NCI-H1436 treated with DMSO at 0.1 percent for 48 hours (cell line): ENCODE data around the gene CYP2A7.
"Not testable (repeated sequence)": the region's sequence is repeated elsewhere in the genome, so short reads cannot be mapped to it uniquely, and the experiment has no call there.

Experiments used
- DNase-seq: peaks from one replicate; lab custom pipeline; 2025; lab: John Stamatoyannopoulos, UW

The CYP2A7 gene

DNA sequence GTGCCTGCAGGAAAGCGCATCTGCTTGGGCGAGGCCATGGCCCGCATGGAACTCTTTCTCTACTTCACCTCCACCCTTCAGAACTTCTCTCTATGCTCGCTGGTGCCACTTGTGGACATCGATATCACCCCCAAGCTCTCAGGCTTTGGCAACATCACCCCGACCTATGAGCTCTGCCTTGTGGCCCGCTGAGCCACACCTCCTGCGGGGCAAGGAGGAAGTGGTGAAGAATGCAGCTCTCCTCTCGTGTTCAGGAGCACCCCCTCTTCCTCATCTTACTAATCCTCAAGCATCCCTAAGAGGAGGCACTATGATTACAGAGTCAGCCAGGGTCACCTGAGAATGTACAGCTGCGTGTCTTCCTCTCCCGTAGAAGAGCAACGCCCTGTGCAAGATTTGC is 17.9 kb upstream of the CYP2A7 start:
- DNase-seq: not testable (repeated sequence)

DNA sequence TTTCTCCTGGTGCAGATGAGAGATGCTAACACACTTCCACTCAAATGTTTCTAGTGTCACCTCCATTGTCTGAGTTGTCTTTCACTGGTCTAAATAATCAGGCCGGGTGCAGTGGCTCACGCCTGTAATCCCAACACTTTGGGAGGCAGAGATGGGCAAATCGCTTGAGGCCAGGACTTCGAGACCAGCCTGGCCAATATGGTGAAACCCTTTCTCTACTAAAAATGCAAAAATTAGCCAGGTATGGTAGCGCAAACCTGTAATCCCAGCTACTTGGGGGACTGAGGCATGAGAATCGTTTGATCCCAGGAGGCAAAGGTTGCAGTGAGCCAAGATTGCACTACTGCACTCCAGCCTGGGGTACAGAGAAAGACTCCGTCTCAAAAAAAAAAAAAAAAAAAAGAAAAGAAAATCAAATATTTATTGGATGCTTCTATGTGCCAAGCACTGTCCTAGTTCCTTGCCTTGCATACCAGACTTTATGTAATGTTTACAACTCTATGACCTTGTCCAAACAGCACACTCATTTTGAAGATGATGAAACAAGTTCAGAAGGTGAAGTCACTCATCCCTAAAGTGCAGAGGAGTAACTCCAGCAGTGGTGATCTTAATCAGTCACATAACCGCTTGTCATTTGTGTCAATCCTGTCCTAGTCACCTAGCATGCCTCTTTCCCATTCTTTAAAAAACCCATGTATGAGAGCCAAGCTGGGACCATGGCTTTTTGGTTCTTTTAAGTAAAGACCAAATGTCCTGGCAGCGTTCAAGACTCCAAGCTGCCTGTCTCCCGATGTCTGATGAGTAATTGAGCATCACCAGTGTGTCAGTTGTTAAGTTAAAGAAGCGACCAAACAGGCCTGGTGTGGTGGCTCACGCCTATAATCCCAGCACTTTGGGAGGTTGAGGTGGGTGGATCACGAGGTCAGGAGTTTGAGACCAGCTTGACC is 15.1 kb upstream of the CYP2A7 start:
- DNase-seq: not testable (repeated sequence)

DNA sequence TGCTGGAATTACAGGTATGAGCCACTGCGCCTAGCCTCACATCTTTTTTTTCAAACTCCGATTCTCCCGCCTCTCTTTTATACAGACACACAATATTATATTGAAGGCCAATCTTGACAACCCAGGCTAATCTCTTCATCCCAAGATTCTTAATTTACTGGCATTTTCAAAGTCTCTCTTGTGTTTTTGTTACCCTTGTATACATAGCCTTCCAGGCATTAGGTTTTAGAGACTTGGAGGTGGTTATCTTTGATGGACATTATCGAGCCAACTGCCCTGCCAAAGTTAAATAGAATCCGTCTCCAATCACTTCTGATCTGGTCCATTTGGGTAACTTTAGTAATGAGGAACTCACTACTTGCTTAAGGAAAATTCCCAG is 14.4 kb upstream of the CYP2A7 start:
- no peak for DNase-seq

DNA sequence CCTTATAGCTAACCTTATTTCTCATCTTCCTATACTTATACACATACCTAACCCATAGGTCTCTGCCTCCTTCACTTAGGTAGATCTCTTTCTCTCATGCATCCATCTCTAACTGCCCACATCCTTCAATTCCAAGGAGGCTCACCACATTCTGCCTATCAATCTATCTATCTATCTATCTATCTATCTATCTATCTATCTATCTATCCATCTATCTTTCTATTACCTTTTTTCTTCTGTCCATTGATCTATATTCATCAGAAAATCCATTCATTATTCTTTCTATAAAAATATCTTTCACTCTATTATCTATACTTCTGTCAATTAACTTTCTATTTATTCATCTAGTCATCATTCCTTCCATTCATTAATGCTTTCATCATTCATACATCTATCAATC is 11.1 kb upstream of the CYP2A7 start:
- DNase-seq: no peak

DNA sequence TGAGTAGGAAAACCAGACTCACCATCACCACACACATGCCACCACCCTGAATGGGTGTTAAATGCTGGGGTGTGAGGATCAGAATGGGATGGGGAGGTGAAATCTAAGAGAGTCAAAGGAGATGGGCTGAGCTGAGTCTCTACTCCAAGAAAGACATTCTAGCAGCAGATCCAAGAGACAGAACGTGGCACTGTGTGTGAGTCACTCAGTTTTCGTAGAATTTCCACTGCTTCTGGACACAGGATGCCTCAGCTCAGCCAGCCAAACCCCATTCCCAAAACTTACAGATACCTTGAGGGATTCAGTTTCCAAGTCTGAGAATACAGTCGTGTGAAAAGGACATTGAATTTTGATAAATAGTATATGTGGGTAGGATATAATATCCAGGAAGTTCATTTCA is 7.3 kb upstream of the CYP2A7 start:
- no peak for DNase-seq

DNA sequence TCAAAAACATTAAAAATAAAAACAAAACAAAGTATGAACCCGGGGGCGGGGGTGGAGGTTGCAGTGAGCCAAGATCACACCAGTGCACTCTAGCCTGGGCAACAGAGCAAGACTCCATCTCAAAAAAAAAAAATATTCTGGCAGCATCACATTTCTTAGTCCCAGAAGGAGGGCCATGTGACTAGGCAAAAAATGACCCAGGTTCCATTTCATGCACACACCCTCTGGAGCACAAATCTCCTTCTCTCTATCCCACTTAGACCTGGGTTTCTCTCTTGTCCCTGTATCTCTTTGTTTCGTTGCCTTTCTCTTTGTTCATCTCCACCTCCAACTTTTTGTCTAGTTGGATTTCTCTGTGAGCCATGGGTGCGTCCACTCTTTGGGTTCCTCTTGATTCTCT is 6.2 kb upstream of the CYP2A7 start:
- no peak for DNase-seq

DNA sequence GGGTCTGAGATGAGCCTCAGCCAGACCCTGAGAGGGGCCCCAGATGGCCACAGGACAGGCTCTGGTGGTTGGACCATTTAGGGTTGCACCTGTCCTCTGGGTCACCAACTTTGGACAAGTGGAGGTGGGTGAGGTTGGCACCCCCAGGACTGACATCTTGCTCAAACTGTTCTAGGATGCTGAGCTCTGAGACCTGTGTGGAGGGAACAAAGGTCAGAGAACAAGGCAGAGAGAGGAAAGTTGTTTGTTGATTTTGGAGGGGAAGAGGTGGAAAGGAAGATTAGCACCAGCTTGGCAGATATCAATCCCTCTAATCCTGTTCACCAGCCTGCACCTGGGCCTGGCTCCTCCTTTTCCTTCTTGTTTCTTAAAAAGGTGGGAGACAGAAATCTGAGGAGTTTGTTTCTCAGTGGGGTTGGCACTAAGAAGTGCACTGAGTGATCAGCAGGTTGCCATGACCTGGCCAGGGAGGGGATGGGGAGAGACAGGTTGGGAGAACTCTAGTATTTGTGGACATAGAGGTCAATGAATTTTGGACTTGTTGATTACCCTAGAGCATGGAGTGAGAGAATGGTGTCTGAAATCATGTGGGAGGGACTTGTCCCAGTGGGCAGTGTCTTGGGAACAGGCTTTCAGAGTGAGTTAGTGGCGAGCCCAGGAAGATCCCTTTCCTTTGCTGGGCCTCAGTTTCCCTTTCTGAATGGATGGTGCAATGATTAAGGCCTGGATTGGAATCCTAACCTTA is 2.3 kb upstream of the CYP2A7 start:
- not testable (repeated sequence) for DNase-seq

DNA sequence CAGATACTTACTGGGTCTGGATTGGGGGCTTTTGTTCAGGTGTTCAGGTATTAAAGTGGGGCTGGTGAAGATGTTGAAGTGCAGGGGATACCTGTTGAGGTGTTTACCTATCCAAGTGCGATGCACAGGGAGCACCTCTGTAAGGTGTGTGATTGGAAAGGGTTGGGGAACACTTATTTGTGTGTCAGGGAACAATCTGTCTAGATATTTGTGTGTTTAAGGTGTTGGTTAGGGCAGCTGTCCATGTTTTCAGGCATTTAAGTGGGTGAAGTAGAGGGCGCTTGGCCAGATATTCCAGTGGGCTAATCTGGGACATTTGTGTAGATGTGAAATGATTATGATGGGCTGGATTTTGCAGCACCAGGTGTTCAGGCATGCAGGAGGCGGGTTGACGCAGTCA is 2.7 kb downstream of the CYP2A7 start:
- DNase-seq: not testable (repeated sequence)

DNA sequence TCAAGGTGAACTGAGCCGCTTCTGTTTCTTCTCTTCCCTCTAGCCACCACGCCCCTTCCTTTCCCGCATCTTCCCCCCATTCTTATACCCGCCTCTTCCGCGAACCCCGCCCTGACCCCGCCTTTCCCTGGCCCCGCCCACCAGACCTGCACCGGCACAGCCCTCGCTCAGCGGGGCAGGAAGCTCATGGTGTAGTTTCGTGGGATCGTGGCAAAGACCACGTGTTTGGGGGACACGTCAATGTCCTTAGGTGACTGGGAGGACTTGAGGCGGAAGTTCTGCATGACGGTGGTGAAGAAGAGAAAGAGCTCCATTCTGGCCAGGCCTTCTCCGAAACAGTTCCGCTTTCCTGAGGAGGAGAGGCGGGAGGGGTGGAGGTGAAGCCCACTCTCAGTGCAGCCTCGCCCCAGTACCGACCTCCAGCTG is 6.5 kb downstream of the CYP2A7 start:
- DNase-seq: not testable (repeated sequence)

DNA sequence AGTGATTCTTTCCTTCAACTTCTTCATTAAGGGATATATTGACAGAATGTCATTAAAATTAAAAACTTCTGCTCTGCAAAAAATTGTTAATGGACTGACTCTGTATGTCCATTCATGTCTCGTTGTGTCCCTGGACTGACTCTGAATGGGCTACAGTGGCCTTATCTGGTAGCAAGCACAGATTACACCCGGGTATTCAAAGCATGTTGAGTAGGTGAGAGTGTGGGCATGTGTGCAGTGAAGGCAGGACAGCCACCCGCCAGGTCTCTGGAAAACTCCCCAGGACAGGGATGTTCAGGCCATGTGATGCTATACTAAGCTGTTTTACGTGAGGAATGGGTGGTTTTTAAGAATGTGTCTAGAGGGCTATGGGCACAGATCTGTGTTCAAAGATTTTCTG is 7.2 kb downstream of the CYP2A7 start:
- DNase-seq: not testable (repeated sequence)

DNA sequence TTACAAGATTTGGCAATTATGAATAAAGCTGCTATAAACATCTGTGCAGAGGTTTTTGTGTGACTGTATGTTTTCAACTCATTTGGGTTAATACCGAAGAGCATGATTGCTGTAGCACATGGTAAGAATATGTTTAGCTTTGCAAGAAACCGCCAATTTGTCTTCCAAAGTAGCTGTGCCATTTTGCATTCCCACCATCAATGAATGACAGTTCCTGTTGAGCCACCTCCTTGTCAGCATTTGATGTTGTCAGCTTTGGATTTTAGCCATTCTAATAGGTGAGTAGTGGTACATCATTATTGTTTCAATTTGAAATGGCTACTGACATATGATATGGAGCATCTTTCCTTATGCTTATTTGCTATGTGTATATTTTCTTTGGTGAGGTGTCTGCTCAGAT is 8.2 kb downstream of the CYP2A7 start:
- DNase-seq: not testable (repeated sequence)

DNA sequence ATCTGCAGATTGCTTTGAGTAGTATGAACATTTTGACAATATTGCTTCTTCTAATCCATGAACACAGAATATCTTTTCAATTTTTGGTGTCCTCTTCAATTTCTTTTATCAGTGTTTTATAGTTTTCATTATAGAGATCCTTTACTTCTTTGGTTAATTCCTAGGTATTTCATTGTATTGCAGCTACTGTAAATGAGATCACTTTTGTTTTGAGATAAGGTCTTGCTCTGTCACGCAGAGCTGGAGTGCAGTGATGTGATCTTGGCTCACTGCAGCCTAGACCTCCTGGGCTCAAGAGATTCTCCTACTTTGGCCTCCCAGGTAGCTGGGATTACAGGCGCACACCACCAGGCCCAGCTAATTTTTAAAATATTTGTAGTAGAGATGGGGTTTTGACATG is 9.8 kb downstream of the CYP2A7 start:
- DNase-seq: no peak

DNA sequence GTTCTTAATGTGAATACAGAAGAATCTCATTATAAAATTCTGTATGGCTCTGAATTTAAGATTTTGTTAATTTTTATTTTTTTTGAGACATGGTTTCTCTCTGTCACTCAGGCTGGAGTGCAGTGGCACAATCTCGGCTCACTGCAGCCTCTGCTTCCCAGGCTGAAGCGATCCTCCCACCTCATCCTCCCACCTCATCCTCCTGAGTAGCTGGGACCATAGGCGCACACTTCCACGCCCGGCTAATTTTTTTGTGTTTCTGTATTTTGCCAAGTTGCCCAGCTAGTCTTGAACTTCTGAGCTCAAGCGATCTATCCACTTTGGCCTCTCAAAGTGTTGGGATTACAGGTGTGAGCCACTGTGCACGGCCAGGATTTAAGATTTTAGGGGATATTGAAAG is 14.3 kb downstream of the CYP2A7 start:
- DNase-seq: no peak

DNA sequence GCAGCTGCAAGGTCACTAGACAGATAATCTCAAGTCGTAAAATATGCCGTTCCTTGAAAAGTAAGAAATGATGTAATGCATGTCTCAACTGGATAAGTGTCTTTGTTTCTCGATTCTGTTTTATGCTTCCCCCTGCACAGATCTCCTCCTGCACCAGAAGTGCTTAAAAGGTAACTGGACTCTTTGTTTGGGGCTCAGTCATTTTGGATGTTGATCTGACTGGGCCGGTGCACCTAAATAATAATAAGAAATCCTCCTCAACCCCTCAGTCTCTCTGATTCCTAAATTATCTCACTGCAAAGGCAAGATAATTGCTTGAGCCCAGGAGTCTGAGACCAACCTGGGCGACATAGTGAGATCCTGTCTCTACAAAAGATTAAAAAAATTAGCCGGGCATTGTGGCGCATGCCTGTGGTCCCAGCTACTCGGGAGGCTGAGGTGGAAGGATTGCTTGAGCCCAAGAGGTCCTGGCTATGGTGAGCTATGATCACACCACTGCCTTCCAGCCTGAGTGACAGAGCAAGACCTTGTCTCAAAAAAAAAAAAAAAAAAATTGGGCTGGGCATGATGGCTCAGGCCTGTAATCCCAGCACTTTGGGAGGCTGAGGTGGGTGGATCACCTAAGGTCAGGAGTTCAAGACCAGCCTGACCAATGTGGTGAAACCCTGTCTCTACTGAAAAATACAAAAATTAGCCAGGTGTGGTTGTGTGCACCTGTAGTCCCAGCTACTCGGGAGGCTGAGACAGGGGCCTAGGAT is 17.1 kb downstream of the CYP2A7 start:
- not testable (repeated sequence) for DNase-seq

DNA sequence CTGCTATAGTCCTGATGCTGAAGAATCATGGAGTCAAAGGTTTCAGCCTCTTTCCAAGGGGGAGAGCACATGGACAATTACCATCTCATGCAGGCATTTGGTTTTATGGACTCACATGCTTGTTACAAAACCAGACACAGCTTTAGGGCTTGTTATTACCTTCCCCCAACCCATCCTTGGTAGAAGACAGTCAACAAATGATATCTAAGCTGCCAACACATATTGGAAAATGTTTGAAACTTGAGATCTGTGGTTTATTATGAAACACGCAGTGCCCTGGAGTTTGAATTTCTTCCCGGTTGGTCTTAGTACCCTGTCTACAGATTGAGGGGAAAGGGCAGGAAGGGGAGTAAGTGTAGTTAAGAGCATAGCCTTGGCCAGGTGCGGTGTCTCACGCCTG is 19.2 kb downstream of the CYP2A7 start:
- no peak for DNase-seq

DNA sequence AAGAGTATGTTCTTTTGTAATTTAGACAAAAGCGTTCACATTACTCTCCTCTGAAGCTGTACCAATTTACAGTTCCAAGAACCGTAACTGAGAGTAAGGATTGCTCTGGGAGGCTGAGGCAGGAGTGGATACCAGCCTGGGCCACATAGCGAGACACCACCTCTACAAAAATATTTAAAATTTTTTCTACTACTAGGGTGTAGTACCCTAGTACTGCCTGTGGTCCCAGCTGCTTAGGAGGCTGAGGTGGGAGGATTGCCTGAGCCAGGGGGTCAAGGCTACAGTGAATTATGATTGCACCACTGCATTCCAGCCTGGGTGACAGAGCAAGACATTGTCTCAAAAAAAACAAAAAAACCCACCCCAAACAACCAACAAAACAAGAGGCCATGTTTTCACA is 19.7 kb downstream of the CYP2A7 start:
- no peak for DNase-seq

DNA sequence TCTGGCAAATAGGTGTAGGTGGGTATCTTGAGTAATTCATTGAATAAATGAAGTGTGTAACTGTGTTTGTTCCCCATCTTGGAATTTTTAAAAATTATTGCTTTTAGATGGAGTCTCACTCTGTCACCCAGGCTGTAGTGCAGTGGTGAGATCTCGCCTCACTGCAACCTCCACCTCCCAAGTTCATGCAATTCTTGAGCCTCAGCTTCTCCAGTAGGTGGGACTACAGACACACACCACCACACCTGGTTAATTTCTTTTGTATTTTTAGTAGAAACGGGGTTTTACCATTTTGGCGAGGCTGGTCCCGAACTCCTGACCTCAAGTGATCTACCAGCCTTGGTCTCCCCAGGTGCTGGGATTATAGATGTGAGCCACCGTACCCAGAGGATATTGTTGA is 23.9 kb downstream of the CYP2A7 start:
- DNase-seq: no peak

DNA sequence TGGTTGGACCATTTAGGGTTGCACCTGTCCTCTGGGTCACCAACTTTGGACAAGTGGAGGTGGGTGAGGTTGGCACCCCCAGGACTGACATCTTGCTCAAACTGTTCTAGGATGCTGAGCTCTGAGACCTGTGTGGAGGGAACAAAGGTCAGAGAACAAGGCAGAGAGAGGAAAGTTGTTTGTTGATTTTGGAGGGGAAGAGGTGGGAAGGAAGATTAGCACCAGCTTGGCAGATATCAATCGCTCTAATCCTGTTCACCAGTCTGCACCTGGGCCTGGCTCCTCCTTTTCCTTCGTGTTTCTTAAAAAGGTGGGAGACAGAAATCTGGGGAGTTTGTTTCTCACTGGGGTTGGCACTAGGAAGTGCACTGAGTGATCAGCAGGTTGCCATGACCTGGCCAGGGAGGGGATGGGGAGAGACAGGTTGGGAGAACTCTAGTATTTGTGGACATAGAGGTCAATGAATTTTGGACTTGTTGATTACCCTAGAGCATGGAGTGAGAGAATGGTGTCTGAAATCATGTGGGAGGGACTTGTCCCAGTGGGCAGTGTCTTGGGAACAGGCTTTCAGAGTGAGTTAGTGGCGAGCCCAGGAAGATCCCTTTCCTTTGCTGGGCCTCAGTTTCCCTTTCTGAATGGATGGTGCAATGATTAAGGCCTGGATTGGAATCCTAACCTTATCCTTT is 29.4 kb downstream of the CYP2A7 start:
- not testable (repeated sequence) for DNase-seq

DNA sequence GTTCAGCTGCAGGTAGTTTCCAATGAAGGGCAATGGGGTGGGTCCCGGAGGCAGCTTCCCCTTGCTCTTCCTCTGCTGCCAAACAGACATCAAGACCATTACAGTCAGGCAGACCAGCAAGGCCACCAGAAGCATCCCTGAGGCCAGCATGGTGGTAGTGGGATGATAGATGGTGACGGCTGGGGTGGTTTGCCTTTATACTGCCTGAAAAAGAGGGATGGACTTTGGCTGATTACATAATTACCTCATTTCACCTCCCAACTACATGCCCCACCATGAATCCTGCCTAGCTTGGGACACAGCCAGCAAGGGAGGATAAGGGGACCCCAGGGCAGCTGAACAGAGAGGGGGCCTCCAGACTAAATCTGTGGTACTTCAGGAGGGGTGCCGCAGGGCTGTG is 31.8 kb downstream of the CYP2A7 start, which contains the start of gene CYP2A6:
CYP2A6 (minus strand) TSS at position 171 of the 400 bp plus-strand sequence; CDS start at position 150, 21 bp downstream.
- not testable (repeated sequence) for DNase-seq

DNA sequence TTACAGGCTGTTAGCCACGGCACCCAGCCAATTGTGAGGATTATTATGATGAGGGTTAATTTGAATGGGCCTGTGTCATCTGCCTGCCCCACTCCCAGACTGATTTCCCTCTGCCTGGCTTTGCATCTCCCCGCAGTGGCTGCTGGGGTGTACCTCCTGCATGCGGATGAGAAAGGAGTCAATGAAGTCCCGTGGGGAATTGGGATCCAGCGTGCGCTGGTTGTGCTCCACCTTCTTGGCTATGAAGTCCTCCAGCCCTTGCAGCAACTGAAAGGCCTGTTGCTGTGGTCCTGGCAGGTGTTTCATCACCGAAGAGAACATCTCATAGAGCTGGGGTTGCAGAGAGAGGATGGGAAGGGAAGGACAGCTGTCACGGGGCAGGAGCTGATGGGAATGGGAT is 35.3 kb downstream of the CYP2A7 start:
- DNase-seq: not testable (repeated sequence)

DNA sequence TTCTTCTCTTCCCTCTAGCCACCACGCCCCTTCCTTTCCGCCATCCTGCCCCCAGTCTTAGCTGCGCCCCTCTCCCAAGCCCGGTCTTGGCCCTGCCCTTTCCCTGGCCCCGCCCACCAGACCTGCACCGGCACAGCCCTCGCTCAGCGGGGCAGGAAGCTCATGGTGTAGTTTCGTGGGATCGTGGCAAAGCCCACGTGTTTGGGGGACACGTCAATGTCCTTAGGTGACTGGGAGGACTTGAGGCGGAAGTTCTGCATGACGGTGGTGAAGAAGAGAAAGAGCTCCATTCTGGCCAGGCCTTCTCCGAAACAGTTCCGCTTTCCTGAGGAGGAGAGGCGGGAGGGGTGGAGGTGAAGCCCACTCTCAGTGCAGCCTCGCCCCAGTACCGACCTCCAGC is 38.4 kb downstream of the CYP2A7 start:
- DNase-seq: not testable (repeated sequence)
